Omental fat pad (tissue), 4 donors: ENCODE data around the gene ZNF76. TPM values are rescaled to one million over a fixed set of nuclear protein-coding genes. Genes with fewer than 3 reads are reported as not detected.
A peak's percentile ranks its signal among the peaks of the same experiment; 100 is the strongest.

ENCODE experiments used
- ATAC-seq: fragments of 150-250 bp; one replicate; pipeline ENCODE4 v1.9.1; 2016; ENCODE audit warnings: mild to moderate bottlenecking, moderate library complexity; ENCODE audit not compliant: low FRiP score
- DNase-seq: peaks from one replicate; pipeline ENCODE4 v3.0.0-alpha.2; 2019; ENCODE audit warnings: low spot score
- CTCF ChIP-seq, 3 donors: fragments of 450-650 bp; IDR thresholded peaks; one replicate each; pipeline ENCODE4 v1.5.1; 2016 to 2017; ENCODE audit warnings: antibody characterized with exemption in 3 of 3, mild to moderate bottlenecking in 3 of 3, moderate library complexity in 2 of 3
- total RNA-seq, 4 donors: library from RNA; depleted of rRNA; stranded (reverse); fragments of >200 nt; gene quantifications; one replicate each; pipeline ENCODE4 v1.1.0, GENCODE V29; 2016

ZNF76 gene
- total RNA-seq, 4 donors from 2014 or later = 27.7 to 53.5 (median 33.6) TPM

GRCh38 chr6:35253249-35253648, 6.3 kb upstream of the ZNF76 start:
- DNase-seq = no peak
- ATAC-seq = no peak
- TF ChIP-seq CTCF (IDR thresholded peaks at IDR 0.05) = no peak

DNA sequence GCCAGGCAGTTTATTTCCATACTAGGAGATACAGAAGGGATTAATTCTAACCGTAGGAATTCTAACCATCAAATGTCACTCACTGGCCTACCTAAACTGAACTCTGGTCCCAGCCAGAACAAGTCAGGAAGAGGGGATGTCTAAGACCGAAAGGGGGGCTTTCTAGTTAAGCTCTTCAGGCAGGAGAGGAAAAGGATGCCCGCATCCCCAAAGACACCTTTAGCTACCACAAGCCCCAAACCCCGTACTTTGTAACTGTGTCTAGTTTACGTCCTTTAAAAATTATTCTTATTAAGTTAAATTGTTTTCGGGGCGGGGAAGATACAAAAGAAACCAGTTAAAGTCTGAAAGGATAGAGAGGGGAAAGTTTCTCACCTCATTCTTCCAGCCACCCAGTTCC, 1.2 kb upstream of the ZNF76 start:
- ATAC-seq = no peak
- no peak for DNase-seq
- no peak for TF ChIP-seq CTCF (IDR thresholded peaks at IDR 0.05)

GRCh38 chr6:35258858-35259193, 709 bp upstream of the ZNF76 start:
- no peak for DNase-seq
- no peak for TF ChIP-seq CTCF (IDR thresholded peaks at IDR 0.05)
- peak; percentile 11 for ATAC-seq

DNA sequence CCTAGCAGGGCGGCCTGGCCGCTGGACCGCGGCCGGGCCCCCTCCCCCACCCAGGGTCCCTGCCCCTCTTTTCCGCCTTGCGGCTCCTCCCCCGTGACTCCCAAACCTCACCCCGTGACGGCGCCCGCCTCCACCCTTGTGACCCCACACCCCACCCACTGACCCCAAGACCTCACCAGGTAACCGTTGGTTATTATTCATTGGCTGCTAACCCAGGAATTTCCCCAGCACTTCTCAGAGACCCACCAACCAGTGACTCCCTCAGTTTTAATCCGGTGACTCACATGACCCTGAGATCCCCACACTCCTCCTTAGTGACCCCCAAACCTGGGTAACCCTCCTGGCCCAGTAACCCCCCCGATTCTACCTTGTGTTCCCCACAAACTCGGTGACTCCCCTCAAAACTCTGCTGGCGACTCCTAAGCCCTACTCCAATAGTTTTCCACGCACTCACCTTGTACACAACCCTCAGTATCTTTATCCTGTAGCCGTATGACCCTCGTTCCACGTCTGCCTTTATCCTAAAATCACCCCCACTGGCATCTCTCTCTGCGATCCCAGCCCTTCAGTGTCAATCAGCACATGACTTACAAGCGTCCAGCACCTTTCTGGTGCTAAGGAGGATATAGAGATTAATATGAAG, 534 bp downstream of the ZNF76 start:
- peak; percentile 65 for ATAC-seq
- peak; percentile 61 for DNase-seq
- TF ChIP-seq CTCF (IDR thresholded peaks at IDR 0.05) = no peak

DNA sequence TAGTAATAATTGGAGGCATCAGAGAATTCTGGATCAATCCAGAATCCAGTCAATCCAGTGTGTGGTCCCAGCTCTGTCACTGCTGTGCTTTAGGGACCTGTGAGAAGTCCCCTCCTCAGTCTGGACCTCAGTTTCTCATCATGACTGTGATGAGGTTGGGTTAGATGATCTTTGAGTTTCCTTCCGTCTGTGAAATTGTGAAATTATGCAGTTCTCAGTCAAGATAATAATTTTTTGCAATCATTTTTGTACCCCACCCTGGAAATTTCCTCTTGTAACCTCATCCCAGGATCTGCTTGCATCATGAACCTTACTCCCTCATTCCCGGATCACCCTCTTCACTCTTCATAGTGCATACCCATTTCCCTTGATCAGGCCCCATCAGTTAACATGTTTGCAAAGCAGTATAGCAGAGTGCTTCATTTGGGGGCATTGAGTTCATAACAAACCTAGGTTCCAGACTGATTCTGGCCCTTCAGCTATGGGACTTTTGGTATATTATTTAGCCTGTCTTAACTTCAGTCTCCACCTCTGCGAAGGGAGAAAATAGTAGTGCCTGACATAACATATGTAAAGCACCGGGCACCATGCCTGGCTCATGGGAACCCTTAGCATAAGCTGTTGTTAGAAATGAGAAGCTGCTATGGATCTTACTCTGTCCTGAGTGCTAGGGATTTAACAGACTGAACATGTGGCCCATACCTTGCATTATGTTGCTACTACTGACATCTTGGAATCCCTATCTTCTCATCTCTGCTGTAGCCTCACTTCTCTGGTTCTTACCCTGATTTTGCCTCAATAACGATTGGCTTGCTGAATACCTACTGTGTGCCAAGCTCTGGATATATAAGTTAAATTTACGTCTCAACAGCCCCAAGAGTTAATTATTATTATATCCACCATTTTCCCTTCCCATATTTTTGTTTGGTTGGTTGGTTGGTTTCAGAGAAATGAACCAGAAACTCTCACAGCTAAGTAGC, 1.3 kb downstream of the ZNF76 start:
- peak; percentile 25 for ATAC-seq
- no peak for DNase-seq
- no peak for TF ChIP-seq CTCF (IDR thresholded peaks at IDR 0.05)

DNA sequence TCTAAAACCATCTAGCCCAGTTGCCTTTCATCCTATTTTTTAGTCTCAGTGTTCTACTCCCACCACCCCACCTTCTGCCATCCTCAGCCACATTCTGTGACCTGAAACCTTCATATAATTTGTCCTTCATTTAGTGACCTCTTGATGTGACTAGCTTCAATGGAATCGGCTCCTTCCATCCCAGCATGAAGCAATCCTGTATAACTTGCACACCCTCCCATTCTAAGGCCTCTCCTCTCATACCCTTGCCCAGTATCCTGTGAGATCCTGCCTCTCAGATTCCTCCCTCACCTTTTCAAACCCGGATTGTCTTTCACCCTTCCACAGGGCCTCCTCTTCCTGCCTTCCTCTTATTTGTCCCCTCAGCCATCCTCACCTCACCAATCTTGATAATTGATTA, 3.1 kb downstream of the ZNF76 start:
- TF ChIP-seq CTCF (IDR thresholded peaks at IDR 0.05) = no peak
- no peak for DNase-seq
- ATAC-seq = no peak
